Measurements from ENCODE around the gene SMC4.

GRCh38 chr3:160374472-160374871, 25.0 kb upstream of the SMC4 start:
- TF ChIP-seq CTCF (IDR thresholded peaks at IDR 0.05; ENCODE audit: low read depth, low read length) = no peak
- no peak for TF ChIP-seq EZH2phosphoT487 (IDR thresholded peaks at IDR 0.05; ENCODE audit: low read depth)

Data from OCI-LY3 (cell line).